Central memory CD8-positive, alpha-beta T cell (primary cell): Measurements from ENCODE around the gene ASH1L.

Experiments used
- ATAC-seq: fragments of 150-1000 bp; cut with Tn5 transposase; replicated peaks from 2 replicates; pipeline ENCODE4 v1.10.0; 2022; ENCODE audit warnings: mild to moderate bottlenecking, moderate FRiP score, moderate number of reproducible peaks; ENCODE audit not compliant: poor library complexity, severe bottlenecking; ENCODE audit errors: extremely low read depth
- DNase-seq, 2 donors: peaks; one replicate each; pipeline ENCODE4 v3.0.0; 2021; ENCODE audit warnings: low spot score in 2 of 2
- H3K27ac Mint-ChIP-seq: one replicate; pipeline ENCODE4 v1.8.0; 2022; ENCODE audit warnings: low read depth, mild to moderate bottlenecking, moderate library complexity, mixed read lengths
- H3K27me3 Mint-ChIP-seq: one replicate; pipeline ENCODE4 v1.8.0; 2022; ENCODE audit warnings: mixed read lengths
- H3K36me3 Mint-ChIP-seq: one replicate; pipeline ENCODE4 v1.8.0; 2022; ENCODE audit warnings: mild to moderate bottlenecking, moderate library complexity, mixed read lengths; ENCODE audit not compliant: insufficient read depth
- H3K4me1 Mint-ChIP-seq: one replicate; pipeline ENCODE4 v1.8.0; 2022; ENCODE audit warnings: mixed read lengths
- H3K4me3 Mint-ChIP-seq: one replicate; pipeline ENCODE4 v1.8.0; 2022; ENCODE audit warnings: mild to moderate bottlenecking, moderate library complexity, mixed read lengths
- H3K9me3 Mint-ChIP-seq: one replicate; pipeline ENCODE4 v1.8.0; 2022; ENCODE audit warnings: mixed read lengths

Gene ASH1L

DNA sequence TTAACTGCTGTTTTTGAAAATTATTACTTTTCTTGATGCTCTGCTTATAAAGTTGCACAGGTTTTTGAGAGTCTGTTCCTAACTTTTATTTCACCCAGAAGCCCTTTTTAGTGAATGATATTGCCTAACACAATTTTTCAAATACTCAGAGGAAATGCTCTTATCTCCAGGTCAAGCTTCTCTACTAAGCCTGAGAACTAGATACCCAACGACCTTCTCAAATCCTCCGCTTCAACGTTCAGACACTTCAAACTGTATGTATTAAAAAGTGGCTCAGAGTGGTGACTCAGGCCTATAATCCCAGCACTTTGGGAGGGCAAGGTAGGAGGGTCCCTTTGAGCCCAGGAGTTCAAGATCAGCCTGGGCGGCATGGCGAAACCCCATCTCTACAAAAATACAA, 88.5 kb downstream of the ASH1L start:
- H3K9me3 Mint-ChIP-seq, result no peaks in the 10 kb centered on the region
- H3K27ac Mint-ChIP-seq, result no peak overlapping the region
- no peak for ATAC-seq
- no peak overlapping the region for H3K4me3 Mint-ChIP-seq
- H3K4me1 Mint-ChIP-seq, result peaks cover 24% of the 10 kb centered on the region
- no peaks in the 10 kb centered on the region for H3K27me3 Mint-ChIP-seq
- peaks cover 13% of the 10 kb centered on the region for H3K36me3 Mint-ChIP-seq
- DNase-seq, result no peak

DNA sequence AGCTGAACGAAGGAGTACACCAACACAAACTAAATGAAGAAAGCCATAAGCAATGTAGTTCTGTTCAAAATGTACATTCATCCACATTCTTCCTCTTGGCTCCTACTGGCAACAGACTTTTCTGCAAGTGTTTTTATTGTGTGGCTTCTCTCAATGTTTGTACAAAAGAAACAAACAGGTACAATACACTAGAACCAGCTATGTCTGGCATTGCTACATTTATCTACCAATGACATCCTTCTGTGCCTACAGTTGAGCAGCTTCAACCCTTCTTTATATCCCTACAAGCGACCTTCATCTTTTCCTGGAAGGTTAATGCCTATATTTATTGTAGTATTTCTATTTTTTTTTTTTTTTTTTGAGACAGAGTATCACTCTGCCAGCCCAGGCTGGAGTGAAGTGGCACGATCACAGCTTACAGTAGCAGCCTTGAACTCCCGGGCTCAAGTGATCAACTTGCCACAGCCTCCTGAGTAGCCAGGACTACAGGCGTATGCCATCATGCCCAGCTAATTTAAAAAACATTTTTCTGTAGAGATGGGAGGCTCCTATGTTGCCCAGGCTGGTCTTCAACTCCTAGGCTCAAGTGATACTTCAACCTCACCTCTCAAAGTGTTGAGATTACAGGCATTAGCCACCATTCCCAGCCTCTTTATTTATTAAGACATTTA, 89.3 kb downstream of the ASH1L start:
- Mint-ChIP-seq H3K4me1 (peaks cover 32% of the 10 kb centered on the region), H3K36me3 (peaks cover 12% of the 10 kb centered on the region)
- no peak for ATAC-seq

DNA sequence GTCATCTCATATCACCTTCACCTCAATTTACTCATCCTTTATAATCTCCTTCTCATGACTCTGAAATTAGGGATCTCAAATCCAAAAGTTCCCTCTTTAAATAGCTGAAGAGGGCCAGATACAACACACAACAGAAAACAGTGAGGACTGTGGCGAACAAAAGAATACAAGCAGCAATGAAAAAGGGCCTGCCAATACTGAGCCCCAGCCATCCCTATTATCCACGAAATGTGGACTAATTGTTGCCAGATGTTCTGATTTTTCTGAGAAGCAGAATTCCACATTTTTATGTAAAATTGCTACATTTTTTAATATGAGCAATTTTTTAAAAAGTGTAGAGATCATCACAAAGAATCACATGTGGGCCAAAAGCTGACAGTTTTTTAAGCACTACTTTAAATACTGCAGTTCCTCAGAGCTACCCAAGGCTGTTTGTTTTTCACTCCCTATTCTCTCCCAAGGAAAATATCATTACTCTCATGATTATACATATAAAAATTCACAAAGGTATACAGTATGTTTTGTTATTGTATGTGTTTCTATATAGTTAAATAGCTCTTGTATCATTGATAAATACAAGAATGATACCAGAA, 90.0 kb downstream of the ASH1L start:
- peaks cover 10% of the 10 kb centered on the region for H3K36me3 Mint-ChIP-seq

More for the DNA sequence above, 89.3 kb downstream of the ASH1L start:
- Mint-ChIP-seq H3K27me3 (no peaks in the 10 kb centered on the region), H3K4me3 (no peak overlapping the region), H3K9me3 (no peaks in the 10 kb centered on the region), H3K27ac (no peak overlapping the region)
- DNase-seq, result no peak

DNA sequence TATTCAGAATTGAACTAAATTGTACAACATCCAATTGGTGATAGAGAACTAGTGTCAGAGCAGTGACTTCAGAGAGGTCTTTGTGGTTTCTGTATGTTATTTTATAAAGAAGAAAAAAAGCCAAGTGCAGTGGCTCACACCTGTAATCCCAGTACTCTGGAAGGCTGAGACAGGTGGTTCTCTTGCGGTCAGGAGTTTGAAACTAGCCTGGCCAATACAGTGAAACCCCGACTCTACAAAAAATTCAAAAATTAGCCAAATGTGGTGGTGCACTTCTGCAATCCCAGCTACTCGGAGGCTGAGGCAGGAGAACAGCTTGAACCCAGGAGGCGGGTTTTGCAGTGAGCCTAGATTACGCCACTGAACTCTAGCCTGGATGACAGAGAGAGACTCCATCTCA, 90.7 kb downstream of the ASH1L start:
- Mint-ChIP-seq H3K9me3 (no peaks in the 10 kb centered on the region), H3K27ac (no peak overlapping the region), H3K4me3 (no peak overlapping the region), H3K27me3 (no peaks in the 10 kb centered on the region), H3K36me3 (peaks cover 10% of the 10 kb centered on the region), H3K4me1 (peaks cover 38% of the 10 kb centered on the region)
- no peak for DNase-seq
- no peak for ATAC-seq

More for the DNA sequence above, 90.0 kb downstream of the ASH1L start:
- Mint-ChIP-seq H3K27me3 (no peaks in the 10 kb centered on the region), H3K9me3 (no peaks in the 10 kb centered on the region), H3K27ac (no peak overlapping the region), H3K4me1 (peaks cover 34% of the 10 kb centered on the region), H3K4me3 (no peak overlapping the region)
- no peak for DNase-seq
- ATAC-seq, result no peak

DNA sequence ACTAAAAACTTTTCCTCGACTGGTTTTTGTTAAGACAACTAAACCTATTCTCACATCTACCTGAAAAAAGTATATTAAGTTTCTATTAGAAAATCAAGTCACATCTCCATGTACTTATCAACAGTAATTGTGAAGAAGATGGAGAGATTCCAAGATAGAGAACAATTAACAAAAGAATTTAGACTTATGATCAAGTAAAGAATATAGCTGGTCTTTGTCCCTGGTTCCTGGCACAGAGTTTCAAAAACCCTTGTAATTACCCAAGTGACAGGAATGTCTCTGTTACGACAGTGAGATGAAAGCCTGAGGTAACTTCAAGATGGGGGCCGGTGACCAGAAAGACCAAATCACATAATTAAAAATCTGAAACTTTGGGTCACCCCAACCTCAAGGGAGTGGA, 91.6 kb downstream of the ASH1L start:
- peaks cover 10% of the 10 kb centered on the region for H3K36me3 Mint-ChIP-seq
- H3K9me3 Mint-ChIP-seq, result no peaks in the 10 kb centered on the region
- DNase-seq, result no peak
- no peak for ATAC-seq
- H3K27me3 Mint-ChIP-seq, result no peaks in the 10 kb centered on the region
- H3K4me3 Mint-ChIP-seq, result no peak overlapping the region
- H3K4me1 Mint-ChIP-seq, result peaks cover 46% of the 10 kb centered on the region
- H3K27ac Mint-ChIP-seq, result no peak overlapping the region

DNA sequence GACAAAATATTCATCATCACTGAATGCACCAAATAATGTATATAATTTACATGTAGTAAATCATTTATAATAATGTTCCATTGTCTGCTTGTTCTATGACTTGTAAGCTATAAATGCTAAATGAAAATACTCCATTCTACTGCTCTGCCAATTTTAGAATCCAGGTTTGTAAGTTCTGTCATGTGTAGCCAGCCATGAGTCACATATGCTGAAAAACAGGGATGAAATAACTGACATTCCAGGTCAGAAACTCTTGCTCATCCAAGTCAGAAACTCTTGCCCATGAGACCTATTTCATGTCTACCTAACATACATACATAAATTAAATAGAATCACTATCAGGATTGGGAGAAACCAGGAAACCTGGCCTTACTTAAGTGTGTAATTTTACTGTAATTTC, 95.6 kb downstream of the ASH1L start:
- ATAC-seq (no peak), DNase-seq (no peak)
- Mint-ChIP-seq H3K27me3 (no peaks in the 10 kb centered on the region), H3K27ac (no peak overlapping the region), H3K4me1 (peaks cover 40% of the 10 kb centered on the region), H3K36me3 (peaks cover 10% of the 10 kb centered on the region), H3K9me3 (no peaks in the 10 kb centered on the region), H3K4me3 (no peak overlapping the region)

DNA sequence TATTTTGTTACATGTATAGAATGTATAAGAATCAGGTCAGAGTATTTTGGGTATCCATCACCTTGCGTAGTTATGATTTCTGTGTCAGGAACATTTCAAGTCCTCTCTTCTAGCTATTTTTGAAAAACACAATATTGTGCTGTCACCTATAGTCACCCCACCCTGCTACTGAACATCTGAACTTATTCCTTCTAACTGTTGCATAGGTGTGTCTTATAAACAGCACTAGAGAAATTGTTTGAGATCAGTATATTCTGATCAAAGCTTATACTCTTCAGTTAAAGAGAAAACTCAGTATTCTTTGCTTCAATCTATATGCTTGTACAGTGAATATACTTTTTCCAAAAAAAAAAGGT, 96.0 kb downstream of the ASH1L start:
- H3K4me3 Mint-ChIP-seq, result no peak overlapping the region
- peaks cover 10% of the 10 kb centered on the region for H3K36me3 Mint-ChIP-seq
- DNase-seq, result no peak
- ATAC-seq, result peak; percentile 64
- H3K9me3 Mint-ChIP-seq, result no peaks in the 10 kb centered on the region
- peaks cover 40% of the 10 kb centered on the region for H3K4me1 Mint-ChIP-seq
- no peaks in the 10 kb centered on the region for H3K27me3 Mint-ChIP-seq
- peak overlapping the region; percentile 62 for H3K27ac Mint-ChIP-seq

DNA sequence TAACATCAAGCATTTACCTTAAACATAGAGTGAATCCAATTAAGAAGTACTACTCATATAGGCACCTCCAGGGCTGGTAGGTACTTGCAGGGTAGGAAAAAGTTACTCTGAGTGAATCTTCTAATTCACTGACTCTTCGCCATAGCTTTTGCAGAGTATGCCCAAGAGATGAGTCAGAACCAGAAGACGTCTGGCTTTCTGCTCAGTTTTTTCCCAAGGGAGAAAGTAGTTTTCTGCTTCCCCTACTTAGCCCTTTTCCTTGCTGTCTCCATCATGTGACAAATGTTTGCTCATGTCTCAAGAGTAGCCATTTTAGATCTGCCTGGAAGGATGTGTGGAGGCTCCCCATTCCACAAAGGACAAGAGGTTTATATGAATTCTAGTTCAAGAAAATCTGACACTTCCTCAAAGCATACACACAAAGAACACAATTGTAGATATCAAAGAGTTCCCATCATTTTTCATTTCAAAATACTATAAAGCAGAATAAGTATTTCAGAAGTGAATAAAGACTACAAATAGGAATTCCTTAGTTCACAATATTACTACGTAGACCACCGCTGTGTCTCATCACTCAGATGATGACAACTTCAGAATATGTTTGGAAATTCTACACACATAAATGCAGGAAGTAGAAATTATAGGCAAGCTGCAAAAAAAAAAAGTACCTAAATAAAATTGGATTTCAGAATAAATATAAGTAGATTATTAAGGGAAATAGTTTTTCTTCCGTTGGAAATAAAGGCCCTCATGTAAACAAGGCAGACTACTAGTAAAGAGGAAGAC, 98.5 kb downstream of the ASH1L start:
- ATAC-seq, result no peak
- Mint-ChIP-seq H3K4me1 (peaks cover 32% of the 10 kb centered on the region), H3K4me3 (no peak overlapping the region), H3K9me3 (no peaks in the 10 kb centered on the region), H3K27me3 (no peaks in the 10 kb centered on the region), H3K27ac (peak overlapping the region; percentile 76), H3K36me3 (peaks cover 7% of the 10 kb centered on the region)
- no peak for DNase-seq

DNA sequence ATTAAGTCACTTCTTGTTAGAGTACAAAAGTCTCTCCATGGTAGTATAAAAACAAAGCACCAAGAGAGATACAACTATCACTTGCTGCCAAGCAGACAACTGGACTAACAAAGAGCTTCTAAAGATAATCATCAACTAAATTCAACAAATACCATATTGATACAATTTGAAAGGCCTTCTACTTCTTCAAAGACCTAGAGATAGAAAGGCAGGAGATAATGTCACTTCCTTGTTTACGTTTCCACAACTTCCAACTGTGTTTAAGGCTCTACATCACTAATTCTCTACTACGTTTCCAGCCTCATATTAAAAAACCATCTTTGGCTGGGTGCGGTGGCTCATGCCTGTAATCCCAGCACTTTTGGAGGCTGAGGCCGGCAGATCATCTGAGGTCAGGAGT, 104.5 kb downstream of the ASH1L start:
- Mint-ChIP-seq H3K36me3 (peaks cover 21% of the 10 kb centered on the region), H3K27ac (peak overlapping the region; percentile 39), H3K9me3 (no peaks in the 10 kb centered on the region), H3K4me3 (no peak overlapping the region), H3K27me3 (no peaks in the 10 kb centered on the region), H3K4me1 (no peaks in the 10 kb centered on the region)
- ATAC-seq (no peak), DNase-seq (no peak)

DNA sequence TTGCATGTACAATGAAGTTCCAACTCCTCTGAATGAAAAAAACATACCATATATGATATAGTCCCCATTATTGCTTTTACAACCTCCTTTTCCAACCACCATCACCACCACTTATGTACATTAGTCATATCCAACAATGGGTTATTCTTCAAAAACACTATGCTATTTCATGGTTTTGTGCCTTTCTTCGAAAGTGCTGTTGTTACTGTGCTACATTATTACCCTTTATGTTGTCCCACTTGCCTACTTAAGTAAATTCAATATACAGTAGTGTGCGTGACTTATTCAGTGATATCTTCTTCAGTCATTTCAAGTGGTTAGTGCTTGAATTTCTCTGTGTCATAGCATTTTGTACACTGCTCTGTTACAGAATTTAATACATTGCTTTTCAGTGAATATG, 105.3 kb downstream of the ASH1L start:
- H3K4me3 Mint-ChIP-seq, result no peak overlapping the region
- no peak for ATAC-seq
- no peak overlapping the region for H3K27ac Mint-ChIP-seq

DNA sequence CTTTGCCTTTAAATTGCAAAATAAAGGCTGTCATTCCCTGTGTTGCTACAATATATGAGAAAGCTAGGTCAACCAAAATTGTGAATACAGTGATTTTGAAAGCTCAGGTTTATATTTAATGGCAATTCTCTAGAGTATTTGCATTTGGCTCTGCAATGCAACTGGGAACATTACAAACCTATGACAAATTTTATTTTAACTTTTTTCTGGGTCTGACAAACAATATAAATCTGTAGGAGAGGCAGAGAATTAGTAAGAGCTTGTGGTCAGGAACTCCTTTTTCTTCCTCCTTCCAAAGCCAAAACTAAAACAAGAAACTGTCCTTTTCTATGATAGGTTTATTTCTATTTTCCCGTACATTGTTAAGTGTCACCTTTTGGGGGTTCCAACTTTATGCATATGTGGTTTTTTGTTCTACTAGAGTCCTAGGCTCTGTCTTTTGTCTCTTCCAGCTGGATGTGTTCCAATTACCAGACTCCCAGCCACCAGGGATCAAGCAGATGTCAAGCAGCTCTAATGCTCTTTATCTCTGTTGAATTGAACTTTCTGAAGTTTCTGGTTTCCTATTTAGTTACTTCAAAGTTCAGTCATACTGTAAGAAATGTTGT, 106.9 kb downstream of the ASH1L start:
- no peaks in the 10 kb centered on the region for H3K27me3 Mint-ChIP-seq
- no peak overlapping the region for H3K27ac Mint-ChIP-seq
- no peak for ATAC-seq
- no peaks in the 10 kb centered on the region for H3K4me1 Mint-ChIP-seq
- H3K36me3 Mint-ChIP-seq, result peaks cover 29% of the 10 kb centered on the region
- no peaks in the 10 kb centered on the region for H3K9me3 Mint-ChIP-seq
- no peak for DNase-seq
- H3K4me3 Mint-ChIP-seq, result no peak overlapping the region

More for the DNA sequence above, 105.3 kb downstream of the ASH1L start:
- no peaks in the 10 kb centered on the region for H3K27me3 Mint-ChIP-seq
- no peaks in the 10 kb centered on the region for H3K4me1 Mint-ChIP-seq
- H3K9me3 Mint-ChIP-seq, result no peaks in the 10 kb centered on the region
- peaks cover 22% of the 10 kb centered on the region for H3K36me3 Mint-ChIP-seq
- no peak for DNase-seq

DNA sequence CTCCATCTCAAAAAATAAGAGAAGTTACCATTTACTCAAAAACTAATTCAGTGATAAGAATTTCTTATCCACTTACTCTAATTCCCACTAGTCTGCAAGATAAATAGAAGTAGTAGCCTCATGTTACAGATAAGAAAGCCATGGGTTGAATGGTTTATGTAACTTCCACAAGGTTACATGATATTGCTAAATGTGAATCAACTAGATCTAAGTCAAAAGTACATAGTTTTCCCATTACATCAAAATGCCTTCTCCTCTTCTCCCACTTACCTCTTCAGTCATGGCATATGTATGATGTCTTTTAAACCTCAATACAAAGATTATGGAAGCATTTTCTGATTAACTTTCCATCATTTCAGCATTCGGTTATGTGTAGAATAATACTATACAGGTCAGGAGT, 108.5 kb downstream of the ASH1L start:
- Mint-ChIP-seq H3K27me3 (no peaks in the 10 kb centered on the region), H3K36me3 (peaks cover 32% of the 10 kb centered on the region), H3K4me1 (no peaks in the 10 kb centered on the region), H3K27ac (no peak overlapping the region), H3K9me3 (no peaks in the 10 kb centered on the region), H3K4me3 (no peak overlapping the region)
- DNase-seq (no peak), ATAC-seq (no peak)
